GM10847 (cell line): ENCODE results near the gene KRT5.

Experiments used
- POLR2A ChIP-seq: IDR thresholded peaks from 2 replicates; pipeline ENCODE4 v1.6.1; 2011; ENCODE audit not compliant: insufficient read length; ENCODE audit errors: extremely low read depth

The KRT5 gene

GRCh38 chr12:52528641-52529143, 8.5 kb upstream of the KRT5 start:
- TF ChIP-seq POLR2A, result no peak

DNA sequence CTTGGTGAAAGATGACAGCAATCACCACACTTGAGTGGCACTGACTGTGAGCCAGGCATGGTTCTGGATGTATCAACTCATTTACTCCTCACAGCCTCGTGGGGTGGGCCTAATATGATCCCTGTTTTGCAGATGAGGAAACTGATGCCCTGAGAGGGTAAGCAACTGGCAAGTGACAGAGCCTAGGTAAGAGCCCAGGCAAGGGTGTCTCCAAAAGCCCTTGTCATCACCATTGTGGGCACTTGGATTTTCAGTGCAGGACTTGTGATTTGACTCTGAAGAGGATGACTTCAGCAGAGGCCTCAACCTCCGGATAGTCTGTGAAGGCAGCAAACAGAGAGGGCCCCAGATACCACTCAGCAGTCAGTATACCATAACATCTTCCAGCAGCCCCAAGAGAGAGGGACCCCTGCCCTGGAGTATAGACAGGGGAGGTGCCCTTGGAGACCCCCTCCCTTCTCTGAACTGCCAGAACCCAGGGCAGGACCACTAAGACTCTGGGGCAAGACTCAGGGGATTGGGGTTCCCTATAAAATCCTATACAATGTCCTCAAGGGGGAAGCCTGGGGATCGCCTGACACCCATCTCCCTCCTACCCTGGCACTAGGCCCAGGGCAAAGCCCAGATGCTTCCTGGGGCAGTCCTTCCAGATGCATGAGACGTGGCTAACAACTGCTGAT, 7.1 kb upstream of the KRT5 start:
- no peak for TF ChIP-seq POLR2A

GRCh38 chr12:52526511-52526951, 6.3 kb upstream of the KRT5 start:
- no peak for TF ChIP-seq POLR2A

DNA sequence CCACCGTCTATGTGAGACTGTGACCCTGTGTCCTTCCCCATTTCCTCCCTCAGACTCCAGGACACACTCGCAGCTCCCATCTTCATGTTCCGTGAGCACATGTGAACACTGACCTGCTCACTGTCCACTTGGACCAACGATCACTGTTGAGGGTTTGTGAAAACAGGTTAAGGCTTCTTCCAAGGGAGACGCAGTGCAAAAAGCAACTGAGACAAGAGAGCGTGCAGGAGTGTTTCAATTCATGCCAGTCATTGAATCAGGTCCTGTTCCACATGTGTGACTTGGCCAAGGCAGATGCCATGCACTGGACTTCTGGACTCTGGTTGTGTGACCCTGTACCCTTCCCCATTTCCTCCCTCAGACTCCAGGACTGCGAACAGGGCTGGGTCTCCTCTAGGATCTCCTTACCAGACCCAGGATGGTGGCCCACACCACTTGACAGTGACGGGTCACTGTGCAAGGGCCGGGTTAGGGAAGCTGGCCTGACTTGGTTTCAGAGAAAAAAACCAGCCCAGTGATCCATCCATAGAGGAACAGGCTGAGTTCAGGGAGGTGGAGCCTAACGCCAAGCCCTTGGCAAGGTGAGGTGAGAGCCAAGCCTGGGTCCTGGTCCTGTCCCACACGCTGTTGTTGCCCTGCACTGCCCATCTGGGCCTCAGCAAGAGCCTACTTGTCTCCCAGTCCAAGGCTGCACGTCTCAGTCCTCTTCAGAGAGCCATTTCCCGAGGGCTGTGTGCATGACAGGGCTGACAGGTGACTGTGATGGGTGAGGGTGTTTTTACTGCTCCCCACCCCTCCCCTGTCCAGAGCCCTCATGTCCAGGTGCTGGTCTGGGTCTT, 5.7 kb upstream of the KRT5 start:
- no peak for TF ChIP-seq POLR2A

GRCh38 chr12:52524898-52525591, 4.9 kb upstream of the KRT5 start:
- no peak for TF ChIP-seq POLR2A

- TF ChIP-seq POLR2A, result no peak
These were observed 4.2 kb upstream of the KRT5 start for GRCh38 chr12:52524241-52524897.

DNA sequence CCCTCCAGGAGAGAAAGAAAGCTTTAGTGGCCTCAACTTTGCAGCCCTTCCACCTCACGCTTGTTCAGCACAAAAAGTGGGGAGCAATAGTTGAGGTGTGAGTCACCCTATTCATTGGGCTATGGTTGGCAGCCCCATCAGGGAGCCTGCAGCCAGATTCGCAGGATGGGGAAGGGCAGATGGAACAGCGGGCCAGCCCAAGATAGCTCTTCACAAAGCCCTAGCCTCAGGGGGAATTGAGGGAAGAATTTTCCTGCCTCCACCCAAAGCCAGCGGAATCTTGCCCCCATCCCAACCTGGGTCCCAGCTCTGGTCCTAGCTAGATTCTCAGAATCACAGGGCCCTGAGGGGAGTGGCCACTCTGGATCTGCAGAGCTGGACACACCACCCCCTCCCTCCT, 3.6 kb upstream of the KRT5 start:
- TF ChIP-seq POLR2A, result no peak

- no peak for TF ChIP-seq POLR2A
These were observed 2.3 kb upstream of the KRT5 start for GRCh38 chr12:52522346-52523011.

- no peak for TF ChIP-seq POLR2A
These were observed 1.5 kb upstream of the KRT5 start for GRCh38 chr12:52521568-52522266.

GRCh38 chr12:52521175-52521567, 977 bp upstream of the KRT5 start:
- TF ChIP-seq POLR2A, result no peak

DNA sequence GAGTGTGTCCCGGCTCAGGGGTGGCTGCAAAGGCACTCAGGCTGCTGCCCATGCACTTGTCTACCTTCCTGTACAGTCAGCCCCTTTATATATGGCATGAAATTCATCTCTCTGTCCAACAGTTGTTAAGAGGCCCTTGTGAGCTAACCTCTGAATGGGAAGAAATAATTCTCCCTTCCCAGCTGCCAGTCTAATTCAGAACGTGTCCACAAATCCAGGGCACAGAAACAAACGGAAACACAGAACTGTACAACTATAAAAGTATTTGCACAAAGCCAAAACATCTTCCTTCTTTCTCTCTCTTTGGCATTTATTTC, 849 bp downstream of the KRT5 start:
- no peak for TF ChIP-seq POLR2A

DNA sequence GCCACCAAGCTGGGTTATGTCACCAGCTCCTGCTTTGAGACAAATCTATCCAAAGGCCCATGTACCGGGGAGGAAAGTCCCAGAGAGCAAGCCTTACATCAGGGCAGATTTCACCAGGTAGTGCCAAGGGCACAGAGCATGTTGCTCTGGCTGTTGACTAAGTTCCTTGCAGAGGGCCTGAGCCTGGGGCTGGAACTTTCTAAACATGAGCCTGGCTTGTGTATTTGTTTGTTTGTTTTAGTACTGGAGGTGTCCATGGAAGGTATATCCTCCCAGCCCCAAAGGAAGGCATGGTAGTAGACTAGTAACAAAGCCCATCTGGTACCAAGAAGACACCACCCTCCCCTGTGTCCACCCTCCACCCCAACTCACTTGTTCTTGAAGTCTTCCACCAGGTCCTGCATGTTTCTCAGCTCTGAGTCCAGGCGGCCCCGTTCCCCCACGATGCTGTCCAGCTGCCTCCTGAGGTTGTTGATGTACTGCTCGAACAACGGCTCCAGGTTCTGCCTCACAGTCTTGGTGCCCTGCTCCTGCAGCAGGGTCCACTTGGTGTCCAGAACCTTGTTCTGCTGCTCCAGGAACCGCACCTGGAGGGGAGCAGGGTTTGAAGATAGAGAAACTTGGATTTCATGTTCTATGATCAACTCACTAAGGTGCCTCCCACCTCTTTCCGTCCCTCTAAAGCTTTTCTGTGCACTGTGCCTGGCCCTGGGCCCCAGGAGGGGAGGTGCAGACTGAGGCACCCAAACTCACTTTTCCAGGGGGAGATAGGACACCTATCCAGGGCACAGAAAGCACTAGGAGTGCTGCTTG, 1.4 kb downstream of the KRT5 start:
- TF ChIP-seq POLR2A, result no peak

GRCh38 chr12:52517888-52518287, 2.3 kb downstream of the KRT5 start:
- no peak for TF ChIP-seq POLR2A
